CD14-positive monocyte (primary cell): Measurements from ENCODE around the gene AATK. TPM values are rescaled to one million over a fixed set of nuclear protein-coding genes. Genes with fewer than 3 reads are reported as not detected.

Source experiments
- DNase-seq, 3 donors: peaks; one replicate each; pipeline ENCODE4 v3.0.0-alpha.2; 2011 to 2022
- H2AFZ ChIP-seq: 2 replicates; pipeline ENCODE4 v1.6.0; 2012; ENCODE audit warnings: mild to moderate bottlenecking, low read depth, low read length, inconsistent platforms; ENCODE audit not compliant: insufficient read depth, poor library complexity, severe bottlenecking
- H3K27ac ChIP-seq, 2 donors: 1 replicate in 1 of 2; 2 replicates in 1 of 2; pipeline ENCODE4 v1.5.1; 2012 to 2013; ENCODE audit warnings: low read length in 2 of 2, control low read depth in 1 of 2, inconsistent platforms in 1 of 2, low read depth in 1 of 2, mild to moderate bottlenecking in 1 of 2
- H3K27me3 ChIP-seq, 2 donors: one replicate each; pipeline versions ENCODE4 v1.6.0 to v1.6.1; 2011 to 2013; ENCODE audit warnings: low read length in 2 of 2; ENCODE audit not compliant: control insufficient read depth in 2 of 2, insufficient read depth in 2 of 2
- H3K36me3 ChIP-seq, 2 donors: replicated peaks in 1 of 2; 1 replicate in 1 of 2; 2 replicates in 1 of 2; pipeline versions ENCODE4 v1.5.1 to v1.6.1; 2012 to 2013; ENCODE audit warnings: low read length in 2 of 2, control low read depth in 1 of 2, inconsistent platforms in 1 of 2, mild to moderate bottlenecking in 1 of 2; ENCODE audit not compliant: insufficient read depth in 2 of 2, control insufficient read depth in 1 of 2
- H3K4me1 ChIP-seq, 2 donors: 1 replicate in 1 of 2; 2 replicates in 1 of 2; pipeline versions ENCODE4 v1.5.1 to v1.6.1; 2012 to 2013; ENCODE audit warnings: low read length in 2 of 2, control low read depth in 1 of 2, inconsistent platforms in 1 of 2, mild to moderate bottlenecking in 1 of 2, moderate library complexity in 1 of 2; ENCODE audit not compliant: insufficient read depth in 2 of 2, control insufficient read depth in 1 of 2
- H3K4me2 ChIP-seq: replicated peaks from 2 replicates; pipeline ENCODE3; 2012; ENCODE audit warnings: low read length, moderate library complexity, mild to moderate bottlenecking; ENCODE audit not compliant: poor library complexity, severe bottlenecking; ENCODE audit errors: extremely low read depth
- H3K4me3 ChIP-seq, 3 experiments: fragments of 200-600 bp in 1 of 3; sonication (generic) in 1 of 3; replicated peaks in 1 of 3; 1 replicate in 2 of 3; 2 replicates in 1 of 3; pipeline ENCODE4 v1.5.1; 2011 to 2013; ENCODE audit warnings: low read length in 3 of 3, mild to moderate bottlenecking in 3 of 3, control low read depth in 2 of 3, low read depth in 2 of 3, inconsistent platforms in 1 of 3, moderate library complexity in 1 of 3
- H3K79me2 ChIP-seq: 2 replicates; pipeline ENCODE4 v1.6.0; 2012; ENCODE audit warnings: mild to moderate bottlenecking, control low read depth, inconsistent platforms, low read length, moderate library complexity; ENCODE audit not compliant: insufficient read depth
- H3K9ac ChIP-seq: 2 replicates; pipeline ENCODE4 v1.6.0; 2017; ENCODE audit warnings: low read length, mild to moderate bottlenecking; ENCODE audit not compliant: insufficient read depth, poor library complexity, severe bottlenecking
- H3K9me3 ChIP-seq, 2 donors: replicated peaks in 1 of 2; 1 replicate in 1 of 2; 2 replicates in 1 of 2; pipeline versions ENCODE4 v1.5.1 to v1.6.1; 2012 to 2013; ENCODE audit warnings: low read length in 2 of 2, control low read depth in 1 of 2; ENCODE audit not compliant: control insufficient read depth in 1 of 2, insufficient read depth in 1 of 2
- H4K20me1 ChIP-seq: 2 replicates; pipeline ENCODE4 v1.6.0; 2012; ENCODE audit warnings: mild to moderate bottlenecking, low read length, control low read depth, moderate library complexity; ENCODE audit not compliant: insufficient read depth
- H3K27ac Mint-ChIP-seq, 7 donors: one replicate each; pipeline ENCODE4 v1.8.0; 2020; ENCODE audit warnings: mild to moderate bottlenecking in 7 of 7, mixed read lengths in 7 of 7, moderate library complexity in 6 of 7, inconsistent platforms in 2 of 7
- H3K27me3 Mint-ChIP-seq, 3 donors: one replicate each; pipeline ENCODE4 v1.8.0; 2021 to 2022; ENCODE audit warnings: low read depth in 3 of 3, mild to moderate bottlenecking in 3 of 3, mixed read lengths in 3 of 3, moderate library complexity in 3 of 3, inconsistent platforms in 1 of 3
- H3K36me3 Mint-ChIP-seq, 2 donors: one replicate each; pipeline ENCODE4 v1.8.0; 2020; ENCODE audit warnings: mixed read lengths in 2 of 2, inconsistent platforms in 1 of 2, mild to moderate bottlenecking in 1 of 2
- H3K4me1 Mint-ChIP-seq: one replicate; pipeline ENCODE4 v1.8.0; 2020; ENCODE audit warnings: mild to moderate bottlenecking, mixed read lengths
- H3K4me3 Mint-ChIP-seq, 2 donors: one replicate each; pipeline ENCODE4 v1.8.0; 2020; ENCODE audit warnings: mild to moderate bottlenecking in 2 of 2, mixed read lengths in 2 of 2, moderate library complexity in 1 of 2
- H3K9me3 Mint-ChIP-seq, 7 donors: one replicate each; pipeline ENCODE4 v1.8.0; 2020 to 2022; ENCODE audit warnings: mixed read lengths in 7 of 7, mild to moderate bottlenecking in 6 of 7, moderate library complexity in 6 of 7, inconsistent platforms in 2 of 7
- CTCF ChIP-seq: fragments of 200-600 bp; IDR thresholded peaks from one replicate; pipeline ENCODE4 v1.8.0; 2022; ENCODE audit warnings: antibody characterized with exemption, mild to moderate bottlenecking
- WGBS: methylation state at CpG from one replicate; pipeline ENCODE4 v1.1.5; 2013; ENCODE audit warnings: missing lambda C conversion rate; ENCODE audit not compliant: insufficient coverage; 5-methylcytosine and 5-hydroxymethylcytosine counted together
- intact Hi-C, 2 donors: fragments of 100-400 bp; cut with micrococcal nuclease; formaldehyde crosslinking; loops; one replicate each; pipeline versions ENCODE4 v1.15.0 to v1.15.1; 2023
- polyA plus RNA-seq, 3 donors: library from polyadenylated mRNA; depleted of rRNA in 1 of 3; unstranded in 2 of 3; stranded (reverse) in 1 of 3; fragments of 300-500 nt in 2 of 3; fragments of >200 nt in 1 of 3; fragmentation: Illumina TruSeq in 2 of 3; gene quantifications; 1 replicate in 2 of 3; 2 replicates in 1 of 3; pipeline ENCODE4 v1.2.3, GENCODE V29; 2012 to 2021

Gene AATK
- polyA plus RNA-seq, 3 donors = 0.93 to 15.3 (median 2.0) TPM

GRCh38 chr17:81095383-81095762 is 70.6 kb downstream of the AATK start:
- Histone ChIP-seq H2AFZ (no peak overlapping the region), H4K20me1 (no peaks in the 10 kb centered on the region), H3K79me2 (no peaks in the 10 kb centered on the region), H3K4me1 (peaks cover 23 to 27% of the 10 kb centered on the region in 2 donors), H3K36me3 (peaks cover 0 to 4% of the 10 kb centered on the region in 2 donors), H3K9ac (no peak overlapping the region), H3K4me2 (no peak overlapping the region), H3K27me3 (peaks cover 0 to 3% of the 10 kb centered on the region in 2 donors), H3K4me3 (no peak overlapping the region), H3K9me3 (no peaks in the 10 kb centered on the region), H3K27ac (no peak overlapping the region)
- no peak for TF ChIP-seq CTCF
- H3K9me3 Mint-ChIP-seq = no peaks in the 10 kb centered on the region
- intact Hi-C loops = loop anchor here in 1 of 2 donors (2.0 kb wide), 1 partner anchor 61 kb away; the partner anchor contains the start of gene BAIAP2
- WGBS = 73% methylated on average over 10 of the region's 13 CpGs
- peak overlapping the region in 3 of 7 donors; percentile 20 to 65 (median 62) for H3K27ac Mint-ChIP-seq
- peaks cover 3 to 12% (median 8%) of the 10 kb centered on the region in 3 donors for H3K27me3 Mint-ChIP-seq
- no peak for DNase-seq
- no peak overlapping the region for H3K4me3 Mint-ChIP-seq
- H3K36me3 Mint-ChIP-seq = peaks cover 0 to 9% of the 10 kb centered on the region in 2 donors
- H3K4me1 Mint-ChIP-seq = peaks cover 38% of the 10 kb centered on the region

- no peak overlapping the region for H3K9ac ChIP-seq
- Mint-ChIP-seq H3K9me3 (no peaks in the 10 kb centered on the region), H3K36me3 (peaks cover 0 to 8% of the 10 kb centered on the region in 2 donors), H3K27ac (peak overlapping the region in 6 of 7 donors; percentile 20 to 82 (median 44)), H3K27me3 (peaks cover 3 to 12% (median 8%) of the 10 kb centered on the region in 3 donors), H3K4me3 (peak overlapping the region in 1 of 2 donors; percentile 4), H3K4me1 (peaks cover 43% of the 10 kb centered on the region)
- peaks cover 0 to 3% of the 10 kb centered on the region in 2 donors for H3K27me3 ChIP-seq
- no peaks in the 10 kb centered on the region for H3K79me2 ChIP-seq
- H3K4me3 ChIP-seq = no peak overlapping the region
- whole genome bisulfite sequencing = 86% methylated on average over 22 of the region's 33 CpGs
- no peaks in the 10 kb centered on the region for H4K20me1 ChIP-seq
- no peak overlapping the region for H3K27ac ChIP-seq
- no peaks in the 10 kb centered on the region for H3K36me3 ChIP-seq
- no peak overlapping the region for H3K4me2 ChIP-seq
- no peaks in the 10 kb centered on the region for H3K9me3 ChIP-seq
- H2AFZ ChIP-seq = no peak overlapping the region
- intact Hi-C loops = loop anchor here (2.0 to 5.0 kb wide), 2 partner anchors 60 to 62 kb away; partner anchors contain the start of gene BAIAP2 (in 1 of the 2)
- no peak for TF ChIP-seq CTCF
- peaks cover 29 to 33% of the 10 kb centered on the region in 2 donors for H3K4me1 ChIP-seq
- peak; percentile 55 to 80 (median 56) for DNase-seq
These were observed 71.3 kb downstream of the AATK start for GRCh38 chr17:81094509-81095382.
